HL-60 (cell line): ENCODE results near the gene ARID1B.

Experiments
- SPI1 ChIP-seq: IDR thresholded peaks from 2 replicates; pipeline ENCODE4 v1.6.1; 2012; ENCODE audit warnings: low read depth, mild to moderate bottlenecking, borderline replicate concordance
- TF ChIP-seq, protein P1 (sequence below): IDR thresholded peaks from 2 replicates; pipeline ENCODE4 v1.6.1; 2012; ENCODE audit warnings: low read depth; ENCODE audit not compliant: insufficient replicate concordance
- TF ChIP-seq, protein P2 (sequence below): IDR thresholded peaks from one replicate; pipeline ENCODE4 v1.5.1; 2011; ENCODE audit warnings: low read length, control low read depth, inconsistent platforms; ENCODE audit not compliant: insufficient read depth

DNA sequence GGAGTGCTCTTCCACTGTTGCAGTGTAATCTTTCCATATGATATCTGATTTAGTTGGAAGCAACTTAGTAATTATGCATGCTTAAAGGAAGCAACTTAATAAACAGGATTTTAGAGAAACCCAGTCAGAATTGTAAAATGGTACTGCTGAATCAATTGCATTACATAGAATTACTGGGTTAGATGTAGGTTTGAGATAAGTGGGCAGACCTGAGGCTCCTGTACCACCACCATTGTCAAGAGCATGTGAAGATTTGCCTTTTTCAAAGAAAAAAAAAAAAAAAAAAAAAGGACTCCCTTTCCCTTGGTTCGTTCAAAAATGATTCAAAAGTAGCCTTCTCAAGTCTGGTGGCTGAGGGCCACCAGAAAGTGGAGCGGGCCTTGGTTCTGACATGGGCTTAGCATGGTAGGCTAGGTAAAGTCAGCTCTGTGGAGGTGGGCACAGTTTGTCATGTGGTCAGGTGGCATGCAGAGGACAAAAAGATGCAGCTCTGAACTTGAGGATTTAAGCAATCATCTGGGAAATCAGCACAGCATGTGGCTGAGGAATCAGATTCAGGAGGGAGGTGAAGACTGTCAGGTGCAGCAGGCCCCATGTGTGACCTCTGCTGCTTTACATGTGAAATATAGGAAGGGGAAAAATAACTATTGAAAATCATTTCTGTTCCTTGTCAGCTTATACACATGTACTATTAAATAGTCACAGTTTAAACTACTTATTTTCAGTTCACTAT, 32.4 kb downstream of the ARID1B start:
- TF ChIP-seq SPI1, result no peak
- TF ChIP-seq, protein P1, sequence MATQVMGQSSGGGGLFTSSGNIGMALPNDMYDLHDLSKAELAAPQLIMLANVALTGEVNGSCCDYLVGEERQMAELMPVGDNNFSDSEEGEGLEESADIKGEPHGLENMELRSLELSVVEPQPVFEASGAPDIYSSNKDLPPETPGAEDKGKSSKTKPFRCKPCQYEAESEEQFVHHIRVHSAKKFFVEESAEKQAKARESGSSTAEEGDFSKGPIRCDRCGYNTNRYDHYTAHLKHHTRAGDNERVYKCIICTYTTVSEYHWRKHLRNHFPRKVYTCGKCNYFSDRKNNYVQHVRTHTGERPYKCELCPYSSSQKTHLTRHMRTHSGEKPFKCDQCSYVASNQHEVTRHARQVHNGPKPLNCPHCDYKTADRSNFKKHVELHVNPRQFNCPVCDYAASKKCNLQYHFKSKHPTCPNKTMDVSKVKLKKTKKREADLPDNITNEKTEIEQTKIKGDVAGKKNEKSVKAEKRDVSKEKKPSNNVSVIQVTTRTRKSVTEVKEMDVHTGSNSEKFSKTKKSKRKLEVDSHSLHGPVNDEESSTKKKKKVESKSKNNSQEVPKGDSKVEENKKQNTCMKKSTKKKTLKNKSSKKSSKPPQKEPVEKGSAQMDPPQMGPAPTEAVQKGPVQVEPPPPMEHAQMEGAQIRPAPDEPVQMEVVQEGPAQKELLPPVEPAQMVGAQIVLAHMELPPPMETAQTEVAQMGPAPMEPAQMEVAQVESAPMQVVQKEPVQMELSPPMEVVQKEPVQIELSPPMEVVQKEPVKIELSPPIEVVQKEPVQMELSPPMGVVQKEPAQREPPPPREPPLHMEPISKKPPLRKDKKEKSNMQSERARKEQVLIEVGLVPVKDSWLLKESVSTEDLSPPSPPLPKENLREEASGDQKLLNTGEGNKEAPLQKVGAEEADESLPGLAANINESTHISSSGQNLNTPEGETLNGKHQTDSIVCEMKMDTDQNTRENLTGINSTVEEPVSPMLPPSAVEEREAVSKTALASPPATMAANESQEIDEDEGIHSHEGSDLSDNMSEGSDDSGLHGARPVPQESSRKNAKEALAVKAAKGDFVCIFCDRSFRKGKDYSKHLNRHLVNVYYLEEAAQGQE, result no peak
- TF ChIP-seq, protein P2, sequence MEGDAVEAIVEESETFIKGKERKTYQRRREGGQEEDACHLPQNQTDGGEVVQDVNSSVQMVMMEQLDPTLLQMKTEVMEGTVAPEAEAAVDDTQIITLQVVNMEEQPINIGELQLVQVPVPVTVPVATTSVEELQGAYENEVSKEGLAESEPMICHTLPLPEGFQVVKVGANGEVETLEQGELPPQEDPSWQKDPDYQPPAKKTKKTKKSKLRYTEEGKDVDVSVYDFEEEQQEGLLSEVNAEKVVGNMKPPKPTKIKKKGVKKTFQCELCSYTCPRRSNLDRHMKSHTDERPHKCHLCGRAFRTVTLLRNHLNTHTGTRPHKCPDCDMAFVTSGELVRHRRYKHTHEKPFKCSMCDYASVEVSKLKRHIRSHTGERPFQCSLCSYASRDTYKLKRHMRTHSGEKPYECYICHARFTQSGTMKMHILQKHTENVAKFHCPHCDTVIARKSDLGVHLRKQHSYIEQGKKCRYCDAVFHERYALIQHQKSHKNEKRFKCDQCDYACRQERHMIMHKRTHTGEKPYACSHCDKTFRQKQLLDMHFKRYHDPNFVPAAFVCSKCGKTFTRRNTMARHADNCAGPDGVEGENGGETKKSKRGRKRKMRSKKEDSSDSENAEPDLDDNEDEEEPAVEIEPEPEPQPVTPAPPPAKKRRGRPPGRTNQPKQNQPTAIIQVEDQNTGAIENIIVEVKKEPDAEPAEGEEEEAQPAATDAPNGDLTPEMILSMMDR, result no peak
